GM12878 (cell line): Measurements from ENCODE around the gene SEC16B. TPM values are rescaled to one million over a fixed set of nuclear protein-coding genes. Genes with fewer than 3 reads are reported as not detected.

Experiments used
- ATAC-seq: fragments of 200-7000 bp; cut with Tn5 transposase; 3 replicates; pipeline ENCODE4 v1.9.1; 2020; ENCODE audit warnings: mild to moderate bottlenecking, moderate library complexity
- BruUV-seq: library from RNA; stranded (reverse); fragments of 400-500 nt; replicated peaks from 2 replicates; lab custom pipeline; 2021; lab: Mats Ljungman, UMichigan
- CTCF ChIA-PET: fragments of 300-600 bp; sonication (Branson Sonifier 250); formaldehyde crosslinking; extraction: SDS; loops from one replicate; lab custom pipeline; 2021; ENCODE audit warnings: inconsistent platforms; lab: Yijun Ruan, JAX
- POLR2A ChIA-PET: fragments of 350-600 bp; formaldehyde crosslinking; extraction: SDS; loops from one replicate; lab custom pipeline; 2021; ENCODE audit warnings: inconsistent platforms; lab: Charles Lee
- RAD21 ChIA-PET: fragments of 300-600 bp; sonication (Branson Sonifier 250); formaldehyde crosslinking; loops from one replicate; lab custom pipeline; 2023; ENCODE audit warnings: antibody characterized with exemption; ENCODE audit not compliant: unreplicated experiment; lab: Charles Lee
- SMC1A ChIA-PET: fragments of 300-600 bp; sonication (Branson Sonifier 250); formaldehyde crosslinking; loops from one replicate; lab custom pipeline; 2023; ENCODE audit not compliant: unreplicated experiment, uncharacterized antibody; lab: Charles Lee
- DNase-seq: peaks from one replicate; pipeline ENCODE4 v3.0.0-alpha.2; 2011; ENCODE audit warnings: low read depth, low spot score
- FAIRE-seq: peaks from 3 replicates; lab custom pipeline; 2011; peaks lifted over from hg19 to GRCh38; lab: Jason Lieb, UNC
- H2AFZ ChIP-seq: 2 replicates; pipeline ENCODE4 v1.6.0; 2011; ENCODE audit warnings: low read depth, low read length, control low read depth; ENCODE audit not compliant: control insufficient read depth
- H3K27ac ChIP-seq: 2 replicates; pipeline ENCODE4 v1.5.1; 2011; ENCODE audit warnings: control low read depth; ENCODE audit not compliant: control insufficient read depth, insufficient read depth
- H3K27me3 ChIP-seq, 2 experiments: replicated peaks in 1 of 2; 2 replicates each; pipeline versions ENCODE4 v1.6.0 to v1.6.1; 2011; ENCODE audit warnings: low read length in 1 of 2; ENCODE audit not compliant: control insufficient read depth in 2 of 2, insufficient read depth in 2 of 2
- H3K36me3 ChIP-seq, 2 experiments: 2 replicates each; pipeline ENCODE4 v1.5.1; 2011; ENCODE audit warnings: low read length in 1 of 2; ENCODE audit not compliant: control insufficient read depth in 2 of 2, insufficient read depth in 2 of 2
- H3K4me1 ChIP-seq: 2 replicates; pipeline ENCODE4 v1.6.1; 2011; ENCODE audit warnings: mild to moderate bottlenecking, low read length, moderate library complexity, mixed read lengths; ENCODE audit not compliant: control insufficient read depth, insufficient read depth
- H3K4me2 ChIP-seq: 2 replicates; pipeline ENCODE4 v1.6.0; 2011; ENCODE audit warnings: control low read depth; ENCODE audit not compliant: control insufficient read depth, insufficient read depth
- H3K4me3 ChIP-seq: fragments of 200-600 bp; sonication (generic); 2 replicates; pipeline ENCODE4 v1.5.1; 2016
- H3K79me2 ChIP-seq: 2 replicates; pipeline ENCODE4 v1.6.0; 2011; ENCODE audit warnings: low read length; ENCODE audit not compliant: control insufficient read depth, insufficient read depth
- H3K9ac ChIP-seq: 2 replicates; pipeline ENCODE4 v1.8.0; 2011; ENCODE audit warnings: low read length, control low read depth, mixed read lengths; ENCODE audit not compliant: control insufficient read depth, insufficient read depth
- H3K9me3 ChIP-seq: replicated peaks from 3 replicates; pipeline ENCODE4 v1.5.1; 2011; ENCODE audit warnings: mild to moderate bottlenecking, low read length; ENCODE audit not compliant: control insufficient read depth, insufficient read depth
- H4K20me1 ChIP-seq: 2 replicates; pipeline ENCODE4 v1.6.0; 2011; ENCODE audit not compliant: control insufficient read depth, insufficient read depth
- CBX5 ChIP-seq: sonication (generic); IDR thresholded peaks from 2 replicates; pipeline ENCODE4 v1.6.1; 2016; ENCODE audit warnings: low read depth, moderate library complexity, mild to moderate bottlenecking, inconsistent platforms
- ETV6 ChIP-seq, 2 experiments: fragments of 450-650 bp in 1 of 2; IDR thresholded peaks in 1 of 2; conservative IDR thresholded peaks in 1 of 2; 2 replicates each; pipeline ENCODE4 v1.6.1; 2014; ENCODE audit warnings: antibody characterized with exemption in 1 of 2, borderline replicate concordance in 1 of 2, low read depth in 1 of 2, mild to moderate bottlenecking in 1 of 2, moderate library complexity in 1 of 2
- GABPA ChIP-seq: IDR thresholded peaks from 2 replicates; pipeline ENCODE4 v1.6.1; 2014; ENCODE audit warnings: antibody characterized with exemption, low read depth, mild to moderate bottlenecking, inconsistent platforms
- KLF5 ChIP-seq: fragments of 450-650 bp; IDR thresholded peaks from 2 replicates; pipeline ENCODE4 v1.6.1; 2014; ENCODE audit warnings: mild to moderate bottlenecking; ENCODE audit not compliant: partially characterized antibody
- NFYA ChIP-seq: IDR thresholded peaks from 2 replicates; pipeline ENCODE4 v1.6.1; 2011; ENCODE audit warnings: low read depth, mild to moderate bottlenecking, low read length, improper control_type of control experiment, borderline replicate concordance
- WGBS: methylation state at CpG from one replicate; pipeline ENCODE4 v1.1.6; 2016; ENCODE audit warnings: low lambda C conversion rate; ENCODE audit not compliant: insufficient replicate concordance, insufficient coverage; ENCODE audit errors: missing lambda C conversion rate; 5-methylcytosine and 5-hydroxymethylcytosine counted together
- in situ Hi-C: fragments of 300-500 bp; cut with MboI; formaldehyde crosslinking; loops from 9 replicates; pipeline ENCODE4 v1.14.3; 2018; ENCODE audit warnings: mixed read lengths
- intact Hi-C: fragments of 100-400 bp; cut with micrococcal nuclease; formaldehyde crosslinking; loops from one replicate; pipeline ENCODE4 v1.14.2; 2022; ENCODE audit not compliant: unreplicated experiment
- polyA plus RNA-seq, 11 experiments: library from polyadenylated mRNA; depleted of rRNA in 4 of 11; unstranded in 6 of 11; stranded (reverse) in 5 of 11; fragments of >200 nt; fragmentation: Nextera tagmentation in 4 of 11; fragmentation: Illumina TruSeq in 1 of 11; extraction: Ambion mirVana in 4 of 11; extraction: Trizol in 1 of 11; gene quantifications; 1 replicate in 1 of 11; 2 replicates in 10 of 11; pipeline versions ENCODE4 v1.2.1 to v1.2.3, GENCODE V29; 2011 to 2016; ENCODE audit warnings: inconsistent platforms in 2 of 11, missing spikeins in 2 of 11, low read depth in 1 of 11
- total RNA-seq, 4 experiments: library from RNA; depleted of rRNA in 3 of 4; stranded (reverse); fragments of >200 nt in 3 of 4; fragmentation: Illumina TruSeq in 1 of 4; extraction: Trizol in 1 of 4; gene quantifications; 2 replicates each; pipeline versions ENCODE4 v1.2.1 to v1.2.3, GENCODE V29; 2013 to 2021
- TF ChIP-seq, protein P1 (sequence below): fragments of 450-650 bp; formaldehyde crosslinking; IDR thresholded peaks from 2 replicates; pipeline ENCODE4 v1.4.0; 2020; ENCODE audit warnings: mild to moderate bottlenecking, moderate library complexity

The SEC16B gene
- total and polyA plus RNA-seq, 10 of the 15 experiments (the other 5 are each of a cell fraction or from before 2014, with no cell fraction given): 0.10 to 0.94 (median 0.17) TPM; not detected in 2

GRCh38 chr1:177927021-177927596 is 42.7 kb downstream of the SEC16B start:
- no peaks in the 10 kb centered on the region for H3K4me1 ChIP-seq
- DNase-seq (no peak), FAIRE-seq (no peak), ATAC-seq (no peak)
- no peak overlapping the region for H3K4me3 ChIP-seq
- no peak overlapping the region for H3K27ac ChIP-seq
- POLR2A ChIA-PET: no interaction called here
- no peak for TF ChIP-seq ETV6 (conservative IDR thresholded peaks at IDR 0.05 in 1 of 2, IDR thresholded peaks at IDR 0.05 in 1 of 2; ENCODE audit: borderline replicate concordance in 1 of 2, low read depth in 1 of 2)
- no peak for TF ChIP-seq NFYA
- no peak for TF ChIP-seq KLF5
- TF ChIP-seq, protein P1, sequence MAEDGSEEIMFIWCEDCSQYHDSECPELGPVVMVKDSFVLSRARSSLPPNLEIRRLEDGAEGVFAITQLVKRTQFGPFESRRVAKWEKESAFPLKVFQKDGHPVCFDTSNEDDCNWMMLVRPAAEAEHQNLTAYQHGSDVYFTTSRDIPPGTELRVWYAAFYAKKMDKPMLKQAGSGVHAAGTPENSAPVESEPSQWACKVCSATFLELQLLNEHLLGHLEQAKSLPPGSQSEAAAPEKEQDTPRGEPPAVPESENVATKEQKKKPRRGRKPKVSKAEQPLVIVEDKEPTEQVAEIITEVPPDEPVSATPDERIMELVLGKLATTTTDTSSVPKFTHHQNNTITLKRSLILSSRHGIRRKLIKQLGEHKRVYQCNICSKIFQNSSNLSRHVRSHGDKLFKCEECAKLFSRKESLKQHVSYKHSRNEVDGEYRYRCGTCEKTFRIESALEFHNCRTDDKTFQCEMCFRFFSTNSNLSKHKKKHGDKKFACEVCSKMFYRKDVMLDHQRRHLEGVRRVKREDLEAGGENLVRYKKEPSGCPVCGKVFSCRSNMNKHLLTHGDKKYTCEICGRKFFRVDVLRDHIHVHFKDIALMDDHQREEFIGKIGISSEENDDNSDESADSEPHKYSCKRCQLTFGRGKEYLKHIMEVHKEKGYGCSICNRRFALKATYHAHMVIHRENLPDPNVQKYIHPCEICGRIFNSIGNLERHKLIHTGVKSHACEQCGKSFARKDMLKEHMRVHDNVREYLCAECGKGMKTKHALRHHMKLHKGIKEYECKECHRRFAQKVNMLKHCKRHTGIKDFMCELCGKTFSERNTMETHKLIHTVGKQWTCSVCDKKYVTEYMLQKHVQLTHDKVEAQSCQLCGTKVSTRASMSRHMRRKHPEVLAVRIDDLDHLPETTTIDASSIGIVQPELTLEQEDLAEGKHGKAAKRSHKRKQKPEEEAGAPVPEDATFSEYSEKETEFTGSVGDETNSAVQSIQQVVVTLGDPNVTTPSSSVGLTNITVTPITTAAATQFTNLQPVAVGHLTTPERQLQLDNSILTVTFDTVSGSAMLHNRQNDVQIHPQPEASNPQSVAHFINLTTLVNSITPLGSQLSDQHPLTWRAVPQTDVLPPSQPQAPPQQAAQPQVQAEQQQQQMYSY (CRISPR knock-in tag): no peak
- no peak for TF ChIP-seq GABPA
- no peak for TF ChIP-seq CBX5
- H3K4me2 ChIP-seq: no peak overlapping the region
- H3K9me3 ChIP-seq: no peaks in the 10 kb centered on the region
- no peak overlapping the region for H3K9ac ChIP-seq
- 44% methylated on average over 5 of the region's 5 CpGs for WGBS
- RAD21 ChIA-PET: interaction anchor here (1.2 kb wide), 1 partner anchor 9 kb away, joined by 3 read pairs; no protein-coding TSS in a partner anchor
- CTCF ChIA-PET: interaction anchor here (1.1 to 1.4 kb wide), 2 partner anchors 18 to 137 kb away, joined by 3 to 4 read pairs; no protein-coding TSS in a partner anchor
- no TSS peak for BruUV-seq
- no peaks in the 10 kb centered on the region; a peak in 2 of 4 replicates for H3K27me3 ChIP-seq
- H2AFZ ChIP-seq: no peak overlapping the region
- H3K79me2 ChIP-seq: no peaks in the 10 kb centered on the region
- in situ Hi-C loops: no loop called here
- SMC1A ChIA-PET: no interaction called here
- intact Hi-C loops: no loop called here
- no peaks in the 10 kb centered on the region for H3K36me3 ChIP-seq
- H4K20me1 ChIP-seq: no peaks in the 10 kb centered on the region
